GM12874 (cell line): ENCODE results near the gene E2F1.

Source experiments
- CTCF ChIP-seq: IDR thresholded peaks from 2 replicates; pipeline ENCODE4 v1.5.1; 2011; ENCODE audit warnings: low read depth, mild to moderate bottlenecking, control low read depth, low read length, moderate library complexity; ENCODE audit not compliant: insufficient read depth

The E2F1 gene

GRCh38 chr20:33719277-33719988 is 33.2 kb upstream of the E2F1 start:
- TF ChIP-seq CTCF = no peak

GRCh38 chr20:33716498-33716897 is 30.3 kb upstream of the E2F1 start:
- TF ChIP-seq CTCF = no peak

GRCh38 chr20:33713865-33714367 is 27.7 kb upstream of the E2F1 start:
- no peak for TF ChIP-seq CTCF

GRCh38 chr20:33711446-33711738 is 25.2 kb upstream of the E2F1 start:
- TF ChIP-seq CTCF = no peak

GRCh38 chr20:33710681-33711445 is 24.7 kb upstream of the E2F1 start:
- no peak for TF ChIP-seq CTCF

GRCh38 chr20:33709905-33710541 is 23.8 kb upstream of the E2F1 start:
- TF ChIP-seq CTCF = no peak

GRCh38 chr20:33709398-33709797 is 23.2 kb upstream of the E2F1 start:
- TF ChIP-seq CTCF = no peak
